Endodermal cell (in vitro differentiated cells): ENCODE measurements around the gene COQ8A. TPM values are rescaled to one million over a fixed set of nuclear protein-coding genes. Genes with fewer than 3 reads are reported as not detected.
"Not testable (repeated sequence)": the region's sequence is repeated elsewhere in the genome, so short reads cannot be mapped to it uniquely, and the experiment has no call there.

Experiments
- DNase-seq: peaks from one replicate; pipeline ENCODE4 v3.0.0-alpha.2; 2017
- H3K27ac ChIP-seq: 2 replicates; pipeline ENCODE4 v1.5.1; 2013; ENCODE audit warnings: mild to moderate bottlenecking, low read depth, low read length, moderate library complexity
- H3K27me3 ChIP-seq: 2 replicates; pipeline ENCODE4 v1.6.1; 2013; ENCODE audit warnings: mild to moderate bottlenecking, low read length, moderate library complexity; ENCODE audit not compliant: insufficient read depth, control insufficient read depth, poor library complexity, severe bottlenecking
- H3K36me3 ChIP-seq: 2 replicates; pipeline ENCODE4 v1.7.0; 2013; ENCODE audit warnings: mild to moderate bottlenecking, low read length, moderate library complexity; ENCODE audit not compliant: control insufficient read depth, insufficient read depth
- H3K4me1 ChIP-seq: one replicate; pipeline ENCODE4 v1.7.0; 2013; ENCODE audit warnings: low read length; ENCODE audit not compliant: control insufficient read depth, insufficient read depth
- H3K4me3 ChIP-seq: 2 replicates; pipeline ENCODE4 v1.5.1; 2013; ENCODE audit warnings: mild to moderate bottlenecking, low read length, moderate library complexity
- H3K9ac ChIP-seq: 2 replicates; pipeline ENCODE4 v1.6.1; 2013; ENCODE audit warnings: mild to moderate bottlenecking, low read length, moderate library complexity; ENCODE audit not compliant: poor library complexity, severe bottlenecking; ENCODE audit errors: extremely low read depth
- H3K9me3 ChIP-seq: 2 replicates; pipeline ENCODE4 v1.6.1; 2013; ENCODE audit warnings: mild to moderate bottlenecking, low read length, moderate library complexity; ENCODE audit not compliant: control insufficient read depth
- H3K27ac Mint-ChIP-seq: 2 replicates; pipeline ENCODE4 v1.8.0; 2020; ENCODE audit warnings: mixed read lengths
- H3K27me3 Mint-ChIP-seq: 2 replicates; pipeline ENCODE4 v1.8.0; 2021; ENCODE audit warnings: mild to moderate bottlenecking, mixed read lengths; ENCODE audit not compliant: insufficient read depth
- H3K36me3 Mint-ChIP-seq: 2 replicates; pipeline ENCODE4 v1.8.0; 2020; ENCODE audit warnings: low read depth, mixed read lengths
- H3K4me1 Mint-ChIP-seq: 2 replicates; pipeline ENCODE4 v1.8.0; 2020; ENCODE audit warnings: mixed read lengths
- H3K4me3 Mint-ChIP-seq: 2 replicates; pipeline ENCODE4 v1.8.0; 2020; ENCODE audit warnings: mild to moderate bottlenecking, moderate library complexity, mixed read lengths
- H3K9me3 Mint-ChIP-seq: 2 replicates; pipeline ENCODE4 v1.8.0; 2020; ENCODE audit warnings: mild to moderate bottlenecking, mixed read lengths
- WGBS, 2 experiments: methylation state at CpG; one replicate each; pipeline versions ENCODE4 v1.1.5 to v1.1.7; 2013; ENCODE audit warnings: missing lambda C conversion rate in 2 of 2, mixed read lengths in 1 of 2; ENCODE audit not compliant: insufficient coverage in 1 of 2, insufficient read length in 1 of 2; 5-methylcytosine and 5-hydroxymethylcytosine counted together
- total RNA-seq, 2 donors: library from RNA; stranded (reverse); fragmentation: NEBNext Ultra II Directional in 1 of 2; extraction: Animal tissue kit (Norgen Biotek cat#: 25700) in 1 of 2; gene quantifications; 2 replicates in 1 of 2; 3 replicates in 1 of 2; pipeline ENCODE4 v1.2.1, GENCODE V29; 2021
- TF ChIP-seq, protein P1 (sequence below): fragments of 200-600 bp; sonication (generic); conservative IDR thresholded peaks from 2 replicates; pipeline ENCODE4 v1.5.0; 2021; ENCODE audit warnings: antibody characterized with exemption, mild to moderate bottlenecking

The COQ8A gene
- total RNA-seq, 2 donors from 2014 or later, result 6.6 to 14.9 TPM

DNA sequence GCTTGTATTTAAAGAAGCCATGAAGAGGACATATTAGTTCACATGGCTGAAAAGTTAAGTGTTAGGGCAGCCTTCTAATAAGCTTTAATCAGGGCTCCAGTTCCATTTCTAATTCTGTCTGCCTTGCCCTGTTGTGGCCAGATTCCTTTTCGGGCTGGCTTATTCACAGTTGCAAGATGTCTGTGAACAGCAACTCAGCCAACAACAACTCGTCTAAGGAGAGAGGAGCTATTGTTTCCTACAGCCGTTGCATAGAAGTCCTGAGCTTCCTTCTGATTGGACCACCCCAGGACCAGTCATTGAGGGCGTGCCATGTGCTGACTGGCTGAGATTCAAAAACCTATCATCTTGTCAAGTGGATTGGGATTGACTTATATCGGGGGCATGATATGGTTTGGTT is 18.6 kb upstream of the COQ8A start:
- Mint-ChIP-seq H3K27me3 (no peaks in the 10 kb centered on the region), H3K27ac (no peak overlapping the region), H3K9me3 (no peaks in the 10 kb centered on the region), H3K36me3 (no peaks in the 10 kb centered on the region), H3K4me3 (no peak overlapping the region), H3K4me1 (no peaks in the 10 kb centered on the region)
- Histone ChIP-seq H3K4me1 (no peaks in the 10 kb centered on the region), H3K36me3 (no peaks in the 10 kb centered on the region), H3K4me3 (no peak overlapping the region), H3K27ac (no peak overlapping the region), H3K9me3 (no peaks in the 10 kb centered on the region), H3K9ac (no peak overlapping the region), H3K27me3 (no peaks in the 10 kb centered on the region)
- no peak for DNase-seq
- WGBS, 2 experiments, result 93 to 97% methylated on average over 5 of the region's 5 CpGs
- TF ChIP-seq, protein P1, sequence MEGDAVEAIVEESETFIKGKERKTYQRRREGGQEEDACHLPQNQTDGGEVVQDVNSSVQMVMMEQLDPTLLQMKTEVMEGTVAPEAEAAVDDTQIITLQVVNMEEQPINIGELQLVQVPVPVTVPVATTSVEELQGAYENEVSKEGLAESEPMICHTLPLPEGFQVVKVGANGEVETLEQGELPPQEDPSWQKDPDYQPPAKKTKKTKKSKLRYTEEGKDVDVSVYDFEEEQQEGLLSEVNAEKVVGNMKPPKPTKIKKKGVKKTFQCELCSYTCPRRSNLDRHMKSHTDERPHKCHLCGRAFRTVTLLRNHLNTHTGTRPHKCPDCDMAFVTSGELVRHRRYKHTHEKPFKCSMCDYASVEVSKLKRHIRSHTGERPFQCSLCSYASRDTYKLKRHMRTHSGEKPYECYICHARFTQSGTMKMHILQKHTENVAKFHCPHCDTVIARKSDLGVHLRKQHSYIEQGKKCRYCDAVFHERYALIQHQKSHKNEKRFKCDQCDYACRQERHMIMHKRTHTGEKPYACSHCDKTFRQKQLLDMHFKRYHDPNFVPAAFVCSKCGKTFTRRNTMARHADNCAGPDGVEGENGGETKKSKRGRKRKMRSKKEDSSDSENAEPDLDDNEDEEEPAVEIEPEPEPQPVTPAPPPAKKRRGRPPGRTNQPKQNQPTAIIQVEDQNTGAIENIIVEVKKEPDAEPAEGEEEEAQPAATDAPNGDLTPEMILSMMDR, result no peak

DNA sequence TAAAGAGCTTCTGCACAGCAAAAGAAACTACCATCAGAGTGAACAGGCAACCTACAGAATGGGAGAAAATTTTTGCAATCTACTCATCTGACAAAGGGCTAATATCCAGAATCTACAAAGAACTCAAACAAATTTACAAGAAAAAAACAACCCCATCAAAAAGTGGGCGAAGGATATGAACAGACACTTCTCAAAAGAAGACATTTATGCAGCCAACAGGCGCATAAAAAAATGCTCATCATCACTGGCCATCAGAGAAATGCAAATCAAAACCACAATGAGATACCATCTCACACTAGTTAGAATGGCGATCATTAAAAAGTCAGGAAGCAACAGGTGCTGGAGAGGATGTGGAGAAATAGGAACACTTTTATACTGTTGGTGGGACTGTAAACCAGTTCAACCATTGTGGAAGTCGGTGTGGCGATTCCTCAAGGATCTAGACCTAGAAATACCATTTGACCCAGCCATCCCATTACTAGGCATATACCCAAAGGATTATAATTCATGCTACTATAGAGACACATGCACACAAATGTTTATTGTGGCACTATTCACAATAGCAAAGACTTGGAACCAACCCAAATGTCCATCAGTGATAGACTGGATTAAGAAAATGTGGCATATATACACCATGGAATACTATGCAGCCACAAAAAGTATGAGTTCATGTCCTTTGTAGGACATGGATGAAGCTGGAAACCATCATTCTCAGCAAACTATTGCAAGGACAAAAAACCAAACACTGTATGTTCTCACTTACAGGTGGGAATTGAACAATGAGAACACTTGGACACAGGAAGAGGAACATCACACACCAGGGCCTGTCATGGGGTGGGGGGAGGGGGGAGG is 10.6 kb upstream of the COQ8A start:
- H3K4me1 Mint-ChIP-seq, H3K27ac Mint-ChIP-seq, H3K36me3 Mint-ChIP-seq, H3K27ac ChIP-seq, H3K27me3 Mint-ChIP-seq, H3K4me1 ChIP-seq, H3K27me3 ChIP-seq, H3K36me3 ChIP-seq, H3K4me3 Mint-ChIP-seq, H3K9ac ChIP-seq, H3K4me3 ChIP-seq, DNase-seq, H3K9me3 ChIP-seq: not testable (repeated sequence)
- peaks cover 14% of the 10 kb centered on the region for H3K9me3 Mint-ChIP-seq
- 80 to 90% methylated on average over 1 to 2 of the region's 5 CpGs for WGBS, 2 experiments

DNA sequence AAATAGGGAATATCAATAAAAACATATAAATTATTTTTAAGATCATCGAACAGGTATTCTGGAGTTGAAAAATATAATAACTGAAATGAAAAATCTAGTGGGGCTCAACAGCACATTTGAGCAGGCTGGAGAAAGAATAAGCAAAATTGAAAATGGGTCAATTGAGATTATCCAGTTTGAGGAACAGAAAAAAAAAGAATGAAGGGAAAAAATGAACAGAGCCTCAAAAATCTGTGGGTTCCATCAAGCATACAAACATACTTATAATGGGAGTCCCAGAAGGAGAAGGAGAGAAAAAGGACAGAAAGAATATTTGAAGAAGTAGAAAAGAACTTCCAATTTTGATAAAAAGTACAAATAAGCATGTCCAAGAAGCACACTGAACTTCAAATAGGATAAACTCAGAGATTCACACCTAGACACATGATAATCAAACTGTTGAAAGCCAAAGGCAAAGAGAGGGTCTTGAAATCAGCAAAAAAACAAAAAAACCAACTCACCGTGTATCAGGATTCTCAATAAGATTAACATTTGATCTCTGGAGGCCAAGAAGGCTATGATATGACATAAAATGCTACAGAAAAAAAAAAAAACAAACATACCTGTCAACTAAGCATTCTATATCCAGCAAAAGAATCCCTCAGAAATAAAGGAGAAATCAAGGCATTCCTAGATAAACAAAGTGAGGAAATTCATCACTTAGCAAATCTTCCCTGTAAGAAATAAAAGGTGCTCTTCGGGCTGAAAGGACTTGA is 5.4 kb upstream of the COQ8A start:
- Histone ChIP-seq H3K9ac (no peak overlapping the region), H3K9me3 (peaks cover 20% of the 10 kb centered on the region), H3K4me3 (no peak overlapping the region), H3K27ac (no peak overlapping the region), H3K36me3 (no peaks in the 10 kb centered on the region), H3K4me1 (no peaks in the 10 kb centered on the region), H3K27me3 (no peaks in the 10 kb centered on the region)
- TF ChIP-seq, protein P1, result no peak
- H3K36me3 Mint-ChIP-seq, result no peaks in the 10 kb centered on the region
- WGBS, 2 experiments, result 97 to 100% methylated on average over 2 to 3 of the region's 3 CpGs
- H3K27me3 Mint-ChIP-seq, result no peaks in the 10 kb centered on the region
- peaks cover 13% of the 10 kb centered on the region for H3K9me3 Mint-ChIP-seq
- DNase-seq, result no peak
- no peak overlapping the region for H3K27ac Mint-ChIP-seq
- H3K4me3 Mint-ChIP-seq, result no peak overlapping the region
- peaks cover 5% of the 10 kb centered on the region for H3K4me1 Mint-ChIP-seq
